Sigmoid colon (tissue), 7 donors: ENCODE measurements around the gene ALPP. TPM values are rescaled to one million over a fixed set of nuclear protein-coding genes. Genes with fewer than 3 reads are reported as not detected.
"Not testable (repeated sequence)": the region's sequence is repeated elsewhere in the genome, so short reads cannot be mapped to it uniquely, and the experiment has no call there.

Experiments used
- DNase-seq: peaks from one replicate; pipeline ENCODE4 v3.0.0-alpha.2; 2019
- H3K27ac ChIP-seq, 4 donors: fragments of 200-600 bp; sonication (generic); one replicate each; pipeline ENCODE4 v1.5.1; 2016 to 2019; ENCODE audit warnings: mild to moderate bottlenecking in 1 of 4
- H3K27me3 ChIP-seq, 3 donors: fragments of 200-600 bp; sonication (generic); one replicate each; pipeline ENCODE4 v1.5.1; 2019; ENCODE audit warnings: mild to moderate bottlenecking in 1 of 3
- H3K36me3 ChIP-seq, 4 donors: fragments of 200-600 bp; sonication (generic); one replicate each; pipeline ENCODE4 v1.5.1; 2016 to 2019
- H3K4me1 ChIP-seq, 4 donors: fragments of 200-600 bp; sonication (generic); one replicate each; pipeline ENCODE4 v1.5.1; 2017 to 2019
- H3K4me3 ChIP-seq, 4 donors: fragments of 200-600 bp; sonication (generic); one replicate each; pipeline ENCODE4 v1.5.1; 2017 to 2019; ENCODE audit warnings: mild to moderate bottlenecking in 2 of 4, moderate library complexity in 1 of 4
- H3K9me3 ChIP-seq, 4 donors: fragments of 200-600 bp in 3 of 4; sonication (generic) in 3 of 4; one replicate each; pipeline versions ENCODE4 v1.5.1 to v1.6.1; 2013 to 2019
- EP300 ChIP-seq, 4 donors: sonication (generic); formaldehyde crosslinking; IDR thresholded peaks; one replicate each; pipeline ENCODE4 v1.6.1; 2017; ENCODE audit warnings: antibody characterized with exemption in 4 of 4
- POLR2A ChIP-seq, 2 donors: fragments of 450-650 bp; IDR thresholded peaks; one replicate each; pipeline ENCODE4 v1.6.1; 2016; ENCODE audit warnings: antibody characterized with exemption in 2 of 2, mild to moderate bottlenecking in 2 of 2, moderate library complexity in 2 of 2
- POLR2AphosphoS5 ChIP-seq, 4 donors: sonication (generic); formaldehyde crosslinking; IDR thresholded peaks; one replicate each; pipeline ENCODE4 v1.6.1; 2017; ENCODE audit warnings: antibody characterized with exemption in 4 of 4
- WGBS, 2 donors: extraction: QIAGEN DNeasy Blood & Tissue Kit; methylation state at CpG; one replicate each; pipeline ENCODE4 v1.1.7; 2013; 5-methylcytosine and 5-hydroxymethylcytosine counted together
- intact Hi-C: fragments of 100-400 bp; cut with DNase I; formaldehyde crosslinking; loops from one replicate; pipeline ENCODE4 v1.15.1; 2023
- polyA plus RNA-seq, 3 donors: library from polyadenylated mRNA; stranded (reverse); fragments of 200-250 nt; gene quantifications; one replicate each; pipeline ENCODE4 v1.2.3, GENCODE V29; 2013
- total RNA-seq, 4 donors: library from RNA; depleted of rRNA; stranded (reverse); fragments of >200 nt; gene quantifications; one replicate each; pipeline ENCODE4 v1.1.0, GENCODE V29; 2016
- TF ChIP-seq, protein P1 (sequence below), 4 experiments: fragments of 450-650 bp in 3 of 4; fragments of 200-600 bp in 1 of 4; IDR thresholded peaks; one replicate each; pipeline ENCODE4 v1.5.1; 2016 to 2019; ENCODE audit warnings: antibody characterized with exemption in 4 of 4, mild to moderate bottlenecking in 3 of 4, moderate library complexity in 2 of 4
- donor health status: healthy with polysubstance abuse.
- donor health status: Bipolar disorder and iron deficiency.
- donor health status: healthy.

The ALPP gene
- total and polyA plus RNA-seq, 7 donors = 0.03 TPM; not detected in 6

DNA sequence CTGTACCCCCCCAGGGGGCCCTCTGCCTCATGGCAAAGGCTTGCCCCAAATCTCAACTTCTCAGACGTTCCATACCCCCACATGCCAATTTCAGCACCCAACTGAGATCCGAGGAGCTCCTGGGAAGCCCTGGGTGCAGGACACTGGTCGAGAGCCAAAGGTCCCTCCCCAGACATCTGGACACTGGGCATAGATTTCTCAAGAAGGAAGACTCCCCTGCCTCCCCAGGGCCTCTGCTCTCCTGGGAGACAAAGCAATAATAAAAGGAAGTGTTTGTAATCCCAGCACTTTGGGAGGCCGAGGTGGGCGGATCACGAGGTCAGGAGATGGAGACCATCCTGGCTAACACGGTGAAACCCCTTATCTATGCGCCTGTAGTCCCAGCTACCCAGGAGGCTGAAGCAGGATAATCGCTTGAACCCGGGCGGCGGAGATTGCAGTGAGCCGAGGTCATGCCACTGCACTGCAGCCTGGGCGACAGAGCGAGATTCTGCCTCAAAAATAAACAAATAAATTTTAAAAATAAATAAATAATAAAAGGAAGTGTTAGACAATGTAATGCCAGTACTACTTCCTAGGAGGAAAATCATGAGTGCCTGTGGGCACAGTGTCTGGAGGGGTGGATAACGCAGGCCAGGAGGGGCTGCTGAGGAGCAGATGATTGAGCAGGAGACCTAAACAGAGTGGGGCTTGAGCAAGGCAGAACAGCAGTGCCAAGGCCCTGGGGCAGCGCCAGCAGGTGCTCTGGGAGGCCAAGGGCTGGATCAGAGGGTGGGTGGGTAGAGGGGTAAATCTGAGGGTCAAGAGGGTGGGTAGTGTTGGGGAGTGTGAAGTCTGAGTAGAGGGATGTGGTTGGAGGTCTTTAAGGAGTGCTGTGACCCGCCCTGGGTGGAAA is 4.0 kb downstream of the ALPP start:
- DNase-seq = no peak
- no peak overlapping the region for H3K27ac ChIP-seq
- peaks cover 0 to 15% (median 7%) of the 10 kb centered on the region in 4 donors for H3K4me1 ChIP-seq

DNA sequence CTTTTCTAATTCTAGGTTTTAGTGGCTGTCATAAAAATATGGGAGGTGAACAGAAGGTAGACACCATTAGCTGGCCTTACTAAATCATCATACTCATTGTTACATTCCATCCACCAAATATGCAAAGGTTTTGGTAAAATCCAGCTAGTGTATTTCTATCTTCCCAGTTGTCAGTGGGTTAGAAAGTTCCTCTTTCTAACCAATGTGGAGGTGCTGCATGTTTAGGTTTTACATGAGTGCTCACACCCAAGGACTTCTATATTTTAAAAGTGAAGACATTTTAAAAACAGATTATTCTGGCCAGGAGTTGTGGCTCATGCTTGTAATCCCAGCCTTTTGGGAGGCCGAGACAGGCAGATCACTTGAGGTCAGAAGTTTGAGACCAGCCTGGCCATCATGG is 5.9 kb downstream of the ALPP start:
- no peak overlapping the region for H3K4me3 ChIP-seq
- TF ChIP-seq POLR2AphosphoS5 (IDR thresholded peaks at IDR 0.05) (no peak), POLR2A (IDR thresholded peaks at IDR 0.05) (no peak), EP300 (IDR thresholded peaks at IDR 0.05) (no peak)
- TF ChIP-seq, protein P1, sequence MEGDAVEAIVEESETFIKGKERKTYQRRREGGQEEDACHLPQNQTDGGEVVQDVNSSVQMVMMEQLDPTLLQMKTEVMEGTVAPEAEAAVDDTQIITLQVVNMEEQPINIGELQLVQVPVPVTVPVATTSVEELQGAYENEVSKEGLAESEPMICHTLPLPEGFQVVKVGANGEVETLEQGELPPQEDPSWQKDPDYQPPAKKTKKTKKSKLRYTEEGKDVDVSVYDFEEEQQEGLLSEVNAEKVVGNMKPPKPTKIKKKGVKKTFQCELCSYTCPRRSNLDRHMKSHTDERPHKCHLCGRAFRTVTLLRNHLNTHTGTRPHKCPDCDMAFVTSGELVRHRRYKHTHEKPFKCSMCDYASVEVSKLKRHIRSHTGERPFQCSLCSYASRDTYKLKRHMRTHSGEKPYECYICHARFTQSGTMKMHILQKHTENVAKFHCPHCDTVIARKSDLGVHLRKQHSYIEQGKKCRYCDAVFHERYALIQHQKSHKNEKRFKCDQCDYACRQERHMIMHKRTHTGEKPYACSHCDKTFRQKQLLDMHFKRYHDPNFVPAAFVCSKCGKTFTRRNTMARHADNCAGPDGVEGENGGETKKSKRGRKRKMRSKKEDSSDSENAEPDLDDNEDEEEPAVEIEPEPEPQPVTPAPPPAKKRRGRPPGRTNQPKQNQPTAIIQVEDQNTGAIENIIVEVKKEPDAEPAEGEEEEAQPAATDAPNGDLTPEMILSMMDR (IDR thresholded peaks at IDR 0.05) = no peak
- H3K27me3 ChIP-seq = peaks cover 24 to 90% (median 54%) of the 10 kb centered on the region in 3 donors
- intact Hi-C loops = no loop called here
- 79 to 90% methylated on average over 1 of the region's 1 CpG for WGBS, 2 donors
- no peak for DNase-seq
- H3K27ac ChIP-seq = no peak overlapping the region
- H3K9me3 ChIP-seq = no peaks in the 10 kb centered on the region
- no peaks in the 10 kb centered on the region for H3K36me3 ChIP-seq
- H3K4me1 ChIP-seq = peaks cover 0 to 25% (median 17%) of the 10 kb centered on the region in 4 donors

More for the DNA sequence above, 4.0 kb downstream of the ALPP start:
- no peak overlapping the region for H3K4me3 ChIP-seq
- TF ChIP-seq, protein P1 (IDR thresholded peaks at IDR 0.05) = no peak
- no peak for TF ChIP-seq POLR2A (IDR thresholded peaks at IDR 0.05)
- no peak for TF ChIP-seq EP300 (IDR thresholded peaks at IDR 0.05)
- no peak for TF ChIP-seq POLR2AphosphoS5 (IDR thresholded peaks at IDR 0.05)
- H3K27me3 ChIP-seq = peaks cover 12 to 71% (median 35%) of the 10 kb centered on the region in 3 donors
- no peaks in the 10 kb centered on the region for H3K36me3 ChIP-seq
- intact Hi-C loops = no loop called here
- 46 to 70% methylated on average over 18 of the region's 18 CpGs for WGBS, 2 donors
- no peaks in the 10 kb centered on the region for H3K9me3 ChIP-seq

DNA sequence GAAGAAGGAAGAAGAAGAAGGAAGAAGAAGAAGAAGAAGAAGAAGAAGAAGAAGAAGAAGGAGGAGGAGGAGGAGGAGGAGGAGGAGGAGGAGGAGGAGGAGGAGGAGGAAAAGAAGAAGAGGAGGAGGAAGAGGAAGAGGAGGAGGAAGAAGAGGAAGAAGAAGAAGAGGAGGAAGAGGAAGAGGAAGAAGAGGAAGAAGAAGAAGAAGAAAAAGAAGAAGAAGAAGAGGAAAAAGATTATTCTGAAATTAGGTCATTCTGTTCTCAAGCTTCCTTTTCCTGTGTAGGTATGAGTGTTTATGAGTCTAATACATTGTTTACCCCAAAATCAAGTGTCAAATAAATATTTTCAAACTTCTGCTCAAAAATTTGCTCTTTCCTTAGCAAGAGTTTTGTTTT is 6.5 kb downstream of the ALPP start:
- H3K4me1 ChIP-seq = peaks cover 0 to 25% (median 17%) of the 10 kb centered on the region in 4 donors
- H3K9me3 ChIP-seq, DNase-seq, intact Hi-C loops, H3K4me3 ChIP-seq, H3K27ac ChIP-seq, H3K36me3 ChIP-seq: not testable (repeated sequence)
- peaks cover 24 to 92% (median 54%) of the 10 kb centered on the region in 3 donors for H3K27me3 ChIP-seq

DNA sequence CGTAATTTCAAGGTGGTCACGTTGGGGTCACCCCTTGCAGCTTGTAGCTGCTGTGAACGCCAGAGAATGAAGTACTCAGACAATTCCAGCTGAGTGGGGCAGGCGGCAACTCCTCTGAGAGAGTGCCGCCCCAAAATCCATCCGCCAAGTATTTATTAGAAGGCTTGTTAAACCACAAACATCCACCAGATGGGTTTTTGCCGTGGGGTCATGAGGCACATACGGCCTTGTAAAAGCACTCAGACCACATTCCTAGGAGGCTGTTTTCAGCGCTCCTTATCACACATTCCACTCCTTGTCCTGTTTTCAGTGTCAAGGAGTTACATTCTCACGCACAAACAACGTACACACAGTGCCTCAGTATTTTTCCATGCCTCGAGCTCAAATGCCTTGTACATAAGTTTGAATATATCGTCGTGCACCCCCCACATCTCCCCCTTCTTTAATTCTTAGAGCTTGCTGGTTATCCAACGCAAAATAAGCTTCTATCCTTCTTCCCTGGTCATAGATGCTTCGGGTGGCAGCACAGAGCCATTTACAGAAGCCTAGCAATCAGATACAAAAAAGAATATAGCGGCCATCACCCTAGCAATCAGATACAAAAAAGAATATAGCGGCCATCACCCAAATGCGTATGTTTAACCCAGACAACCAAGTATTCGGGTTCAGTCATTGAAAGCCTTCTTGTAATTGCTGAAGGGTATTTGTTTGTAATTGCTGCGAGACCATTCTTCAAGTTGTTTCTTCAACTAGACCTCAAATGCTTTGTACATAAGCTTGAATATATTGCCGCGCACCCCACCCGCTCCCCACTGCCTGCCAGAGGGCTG is 7.3 kb downstream of the ALPP start:
- TF ChIP-seq EP300 (IDR thresholded peaks at IDR 0.05) = no peak
- no peak for TF ChIP-seq POLR2A (IDR thresholded peaks at IDR 0.05)
- no peak for TF ChIP-seq POLR2AphosphoS5 (IDR thresholded peaks at IDR 0.05)
- TF ChIP-seq, protein P1 (IDR thresholded peaks at IDR 0.05) = no peak
- DNase-seq = no peak
- H3K4me1 ChIP-seq = peaks cover 0 to 25% (median 17%) of the 10 kb centered on the region in 4 donors
- WGBS, 2 donors = 12 to 18% methylated on average over 24 of the region's 24 CpGs
- H3K36me3 ChIP-seq = no peaks in the 10 kb centered on the region
- intact Hi-C loops = no loop called here
- H3K27me3 ChIP-seq = peaks cover 24 to 95% (median 54%) of the 10 kb centered on the region in 3 donors
- H3K27ac ChIP-seq = no peak overlapping the region
- no peaks in the 10 kb centered on the region for H3K9me3 ChIP-seq
- H3K4me3 ChIP-seq = no peak overlapping the region

DNA sequence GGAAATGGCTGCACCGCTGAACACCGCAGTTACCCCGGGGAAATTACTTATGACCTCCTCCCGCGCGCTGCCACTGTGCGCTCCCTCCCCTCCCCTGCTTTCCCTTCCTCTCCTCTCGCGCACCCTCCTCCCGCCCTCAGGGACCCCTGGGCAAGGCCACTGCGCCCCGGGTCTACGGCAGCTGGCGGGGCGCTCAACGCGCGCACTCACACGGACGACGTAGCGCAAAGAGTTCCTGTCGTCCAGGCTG is 7.9 kb downstream of the ALPP start:
- Histone ChIP-seq H3K9me3 (no peaks in the 10 kb centered on the region), H3K4me3 (no peak overlapping the region), H3K27me3 (peaks cover 24 to 95% (median 54%) of the 10 kb centered on the region in 3 donors), H3K4me1 (peaks cover 0 to 25% (median 17%) of the 10 kb centered on the region in 4 donors), H3K27ac (no peak overlapping the region), H3K36me3 (no peaks in the 10 kb centered on the region)
- no peak for DNase-seq
- intact Hi-C loops = no loop called here
- TF ChIP-seq POLR2AphosphoS5 (IDR thresholded peaks at IDR 0.05) = no peak
- 16 to 18% methylated on average over 23 of the region's 23 CpGs for whole genome bisulfite sequencing, 2 donors
